Neural cell (in vitro differentiated cells): ENCODE measurements around the gene DCHS1. TPM values are rescaled to one million over a fixed set of nuclear protein-coding genes. Genes with fewer than 3 reads are reported as not detected.

Source experiments
- H2AFZ ChIP-seq: fragments of 200-600, 300-800 bp; sonication (generic), shearing (Covaris generic); 2 replicates; pipeline ENCODE4 v1.6.0; 2014; ENCODE audit warnings: low read depth, mild to moderate bottlenecking, antibody characterized with exemption, low read length, moderate library complexity
- H3F3A ChIP-seq: fragments of 200-600 bp; shearing (Covaris generic); 2 replicates; pipeline ENCODE4 v1.6.1; 2016; ENCODE audit warnings: mild to moderate bottlenecking, moderate library complexity, mixed read lengths, antibody characterized with exemption, low read length; ENCODE audit not compliant: insufficient read depth, poor library complexity, severe bottlenecking
- H3K27ac ChIP-seq: fragments of 200-600, 300-800 bp; sonication (generic), shearing (Covaris generic); 2 replicates; pipeline ENCODE4 v1.5.1; 2014; ENCODE audit warnings: mild to moderate bottlenecking, low read length, moderate library complexity
- H3K27me3 ChIP-seq: fragments of 300-800, 200-600 bp; sonication (generic), shearing (Covaris generic); 2 replicates; pipeline ENCODE4 v1.6.0; 2014; ENCODE audit warnings: mild to moderate bottlenecking, low read depth, low read length, moderate library complexity; ENCODE audit not compliant: insufficient read depth
- H3K36me3 ChIP-seq: fragments of 300-800, 200-600 bp; sonication (generic), shearing (Covaris generic); 2 replicates; pipeline ENCODE4 v1.5.1; 2014; ENCODE audit warnings: mild to moderate bottlenecking, antibody characterized with exemption, low read length, moderate library complexity; ENCODE audit not compliant: insufficient read depth
- H3K4me2 ChIP-seq: fragments of 300-800, 200-600 bp; sonication (generic), shearing (Covaris generic); 2 replicates; pipeline ENCODE4 v1.6.0; 2014; ENCODE audit warnings: mild to moderate bottlenecking, low read length
- H3K4me3 ChIP-seq: fragments of 300-800, 200-600 bp; sonication (generic), shearing (Covaris generic); 2 replicates; pipeline ENCODE4 v1.5.1; 2014; ENCODE audit warnings: mild to moderate bottlenecking, low read length, moderate library complexity
- H3K79me2 ChIP-seq: fragments of 200-600 bp; shearing (Covaris generic); replicated peaks from 2 replicates; pipeline ENCODE4 v1.6.0; 2014; ENCODE audit warnings: mild to moderate bottlenecking, low read length, moderate library complexity; ENCODE audit not compliant: insufficient read depth
- H3K9ac ChIP-seq: fragments of 300-800, 200-600 bp; sonication (generic), shearing (Covaris generic); 2 replicates; pipeline ENCODE4 v1.6.1; 2016; ENCODE audit warnings: mild to moderate bottlenecking, low read length, mixed read lengths
- H3K9me2 ChIP-seq: fragments of 200-600 bp; shearing (Covaris generic); 2 replicates; pipeline ENCODE4 v1.6.1; 2016; ENCODE audit warnings: mild to moderate bottlenecking, low read length, mixed read lengths; ENCODE audit not compliant: insufficient read depth
- H3K9me3 ChIP-seq: fragments of 200-600, 300-800 bp; sonication (generic), shearing (Covaris generic); 2 replicates; pipeline ENCODE4 v1.6.1; 2016; ENCODE audit warnings: mild to moderate bottlenecking, mixed run types, low read length, moderate library complexity, mixed read lengths
- H4K20me1 ChIP-seq: fragments of 200-600 bp; shearing (Covaris generic); 2 replicates; pipeline ENCODE4 v1.6.1; 2016; ENCODE audit warnings: mild to moderate bottlenecking, mixed run types; ENCODE audit not compliant: insufficient read depth
- CTCF ChIP-seq: fragments of 450-650 bp; IDR thresholded peaks from 2 replicates; pipeline ENCODE4 v1.5.1; 2014; ENCODE audit warnings: antibody characterized with exemption, mild to moderate bottlenecking, moderate library complexity; ENCODE audit not compliant: poor library complexity, severe bottlenecking
- EP300 ChIP-seq: fragments of 450-650 bp; conservative IDR thresholded peaks from 2 replicates; pipeline ENCODE4 v1.6.1; 2014; ENCODE audit warnings: antibody characterized with exemption, mild to moderate bottlenecking, moderate library complexity; ENCODE audit not compliant: poor library complexity, severe bottlenecking
- EZH2 ChIP-seq: fragments of 200-600, 300-800 bp; shearing (Covaris generic), sonication (generic); IDR thresholded peaks from 2 replicates; pipeline ENCODE4 v1.6.1; 2014; ENCODE audit warnings: antibody characterized with exemption, low read length, borderline replicate concordance, mild to moderate bottlenecking; ENCODE audit not compliant: insufficient read depth, poor library complexity, severe bottlenecking
- MXI1 ChIP-seq: fragments of 450-650 bp; conservative IDR thresholded peaks from 2 replicates; pipeline ENCODE4 v1.6.1; 2014; ENCODE audit warnings: antibody characterized with exemption, mild to moderate bottlenecking; ENCODE audit not compliant: poor library complexity, severe bottlenecking
- POLR2AphosphoS5 ChIP-seq: IDR thresholded peaks from 2 replicates; pipeline ENCODE4 v1.6.1; 2012
- RAD21 ChIP-seq: fragments of 450-650 bp; conservative IDR thresholded peaks from 2 replicates; pipeline ENCODE4 v1.6.1; 2014; ENCODE audit warnings: antibody characterized with exemption, mild to moderate bottlenecking, moderate library complexity
- SMC3 ChIP-seq: fragments of 450-650 bp; conservative IDR thresholded peaks from 2 replicates; pipeline ENCODE4 v1.6.1; 2014; ENCODE audit warnings: antibody characterized with exemption, mild to moderate bottlenecking, moderate library complexity; ENCODE audit not compliant: poor library complexity
- TAF1 ChIP-seq: IDR thresholded peaks from 2 replicates; pipeline ENCODE4 v1.6.1; 2012; ENCODE audit warnings: low read depth
- polyA plus RNA-seq: library from polyadenylated mRNA; depleted of rRNA; stranded (reverse); fragments of >200 nt; gene quantifications from 2 replicates; pipeline ENCODE4 v1.2.3, GENCODE V29; 2014
- TF ChIP-seq, protein P1 (sequence below): IDR thresholded peaks from 2 replicates; pipeline ENCODE4 v1.6.1; 2012; ENCODE audit warnings: borderline replicate concordance

DCHS1 gene
- polyA plus RNA-seq, 1 donor from 2014 or later: 30.1 TPM

DNA sequence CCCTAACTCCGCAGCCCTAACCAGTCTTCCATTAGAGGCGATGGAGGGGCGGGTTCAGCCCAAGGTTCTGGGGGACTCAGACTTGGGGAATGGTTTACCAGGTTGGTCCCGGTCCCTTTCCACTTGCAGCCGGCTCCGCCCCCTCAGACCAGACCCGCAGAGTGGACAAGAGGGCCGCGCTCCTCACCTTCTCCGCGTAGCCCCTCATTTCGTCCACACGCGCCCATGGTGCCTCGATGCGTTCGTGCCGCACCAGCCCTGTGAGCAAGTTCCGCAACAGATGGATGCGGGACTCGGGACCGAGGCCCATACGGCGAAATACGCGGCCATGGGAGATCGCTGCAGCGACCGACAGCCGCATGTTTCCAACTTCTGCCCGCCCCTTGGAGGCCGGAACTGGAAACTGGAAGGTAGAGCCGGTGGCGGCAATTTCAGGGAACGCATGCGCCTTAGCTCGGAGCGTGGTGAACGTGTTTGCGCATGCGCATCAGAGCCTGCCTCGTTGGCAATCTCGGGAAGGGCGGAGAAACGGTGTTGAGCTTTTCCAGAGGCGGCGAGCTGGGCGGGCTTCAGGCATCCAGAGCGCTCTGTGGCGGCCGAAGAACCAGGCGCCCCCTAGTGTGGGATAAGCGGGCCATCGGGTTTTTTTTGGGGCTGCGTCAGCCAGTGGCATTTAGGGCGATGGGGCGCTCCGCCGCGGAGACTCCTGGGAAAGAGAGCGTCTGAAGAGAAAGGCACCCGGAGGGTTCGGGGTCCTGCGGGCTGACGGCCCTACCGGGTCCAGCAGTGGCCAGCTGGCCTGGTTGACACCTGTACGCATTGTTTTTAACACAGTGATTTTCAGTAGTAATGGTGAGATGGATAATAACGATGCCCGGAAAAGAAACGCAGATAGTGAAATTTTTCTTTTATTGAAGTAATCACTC lies 27.6 kb upstream of the DCHS1 start, which contains the start of gene MRPL17:
Gene MRPL17 (minus strand): TSS at position 405 of the 926 bp plus-strand sequence. CDS start 44 bp downstream, at position 361.
- peak within 1 kb of the TSS; percentile 85 for H3K4me2 ChIP-seq
- peak within 1 kb of the TSS; percentile 78 for H3K9ac ChIP-seq
- H2AFZ ChIP-seq: peak within 1 kb of the TSS; percentile 86
- no peaks in the 10 kb centered on the region for H4K20me1 ChIP-seq
- no peaks in the 10 kb centered on the region for H3K9me2 ChIP-seq
- peak within 1 kb of the TSS; percentile 81 for H3K27ac ChIP-seq
- H3F3A ChIP-seq: no peaks in the 10 kb centered on the region
- peak within 1 kb of the TSS; percentile 77 for H3K4me3 ChIP-seq
- TF ChIP-seq POLR2AphosphoS5 (peak; percentile 85), MXI1 (peak; percentile 98), CTCF (peak; percentile 99), RAD21 (peak; percentile 85), EP300 (peak; percentile 20), EZH2 (no peak), TAF1 (no peak), SMC3 (peak; percentile 93)
- TF ChIP-seq, protein P1, sequence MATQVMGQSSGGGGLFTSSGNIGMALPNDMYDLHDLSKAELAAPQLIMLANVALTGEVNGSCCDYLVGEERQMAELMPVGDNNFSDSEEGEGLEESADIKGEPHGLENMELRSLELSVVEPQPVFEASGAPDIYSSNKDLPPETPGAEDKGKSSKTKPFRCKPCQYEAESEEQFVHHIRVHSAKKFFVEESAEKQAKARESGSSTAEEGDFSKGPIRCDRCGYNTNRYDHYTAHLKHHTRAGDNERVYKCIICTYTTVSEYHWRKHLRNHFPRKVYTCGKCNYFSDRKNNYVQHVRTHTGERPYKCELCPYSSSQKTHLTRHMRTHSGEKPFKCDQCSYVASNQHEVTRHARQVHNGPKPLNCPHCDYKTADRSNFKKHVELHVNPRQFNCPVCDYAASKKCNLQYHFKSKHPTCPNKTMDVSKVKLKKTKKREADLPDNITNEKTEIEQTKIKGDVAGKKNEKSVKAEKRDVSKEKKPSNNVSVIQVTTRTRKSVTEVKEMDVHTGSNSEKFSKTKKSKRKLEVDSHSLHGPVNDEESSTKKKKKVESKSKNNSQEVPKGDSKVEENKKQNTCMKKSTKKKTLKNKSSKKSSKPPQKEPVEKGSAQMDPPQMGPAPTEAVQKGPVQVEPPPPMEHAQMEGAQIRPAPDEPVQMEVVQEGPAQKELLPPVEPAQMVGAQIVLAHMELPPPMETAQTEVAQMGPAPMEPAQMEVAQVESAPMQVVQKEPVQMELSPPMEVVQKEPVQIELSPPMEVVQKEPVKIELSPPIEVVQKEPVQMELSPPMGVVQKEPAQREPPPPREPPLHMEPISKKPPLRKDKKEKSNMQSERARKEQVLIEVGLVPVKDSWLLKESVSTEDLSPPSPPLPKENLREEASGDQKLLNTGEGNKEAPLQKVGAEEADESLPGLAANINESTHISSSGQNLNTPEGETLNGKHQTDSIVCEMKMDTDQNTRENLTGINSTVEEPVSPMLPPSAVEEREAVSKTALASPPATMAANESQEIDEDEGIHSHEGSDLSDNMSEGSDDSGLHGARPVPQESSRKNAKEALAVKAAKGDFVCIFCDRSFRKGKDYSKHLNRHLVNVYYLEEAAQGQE: peak; percentile 74
- H3K27me3 ChIP-seq: no peaks in the 10 kb centered on the region
- H3K9me3 ChIP-seq: no peaks in the 10 kb centered on the region
- peaks cover 23% of the 10 kb centered on the region for H3K79me2 ChIP-seq
- H3K36me3 ChIP-seq: no peaks in the 10 kb centered on the region

DNA sequence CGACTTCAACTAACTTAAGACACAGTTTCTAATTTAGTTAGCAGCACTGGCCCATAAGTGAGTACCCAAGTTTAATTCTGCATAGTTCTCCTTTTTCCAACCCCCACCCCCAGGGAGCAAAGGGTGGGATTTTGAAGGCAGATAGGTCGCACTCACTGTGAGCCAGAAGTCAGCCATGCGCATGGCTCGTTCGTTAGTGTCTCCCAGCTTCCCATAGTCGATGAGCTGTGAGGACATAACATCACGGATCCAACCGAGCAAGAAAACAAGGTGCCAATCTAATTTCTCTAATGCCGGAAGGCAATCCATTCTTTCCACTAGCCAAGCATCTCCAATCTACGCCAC lies 27.0 kb upstream of the DCHS1 start:
- no peak for TF ChIP-seq SMC3
- no peak for TF ChIP-seq RAD21
- no peak for TF ChIP-seq MXI1
- TF ChIP-seq CTCF: no peak
- TF ChIP-seq, protein P1: no peak
- no peak for TF ChIP-seq POLR2AphosphoS5
- no peak for TF ChIP-seq TAF1
- no peak for TF ChIP-seq EZH2
- no peak for TF ChIP-seq EP300
- Histone ChIP-seq H3K9me3 (no peaks in the 10 kb centered on the region), H3K36me3 (no peaks in the 10 kb centered on the region), H3F3A (no peaks in the 10 kb centered on the region), H3K9me2 (no peaks in the 10 kb centered on the region), H3K4me3 (peak overlapping the region; percentile 77), H4K20me1 (no peaks in the 10 kb centered on the region), H3K27me3 (no peaks in the 10 kb centered on the region), H3K4me2 (peak overlapping the region; percentile 85), H3K9ac (peak overlapping the region; percentile 78), H3K27ac (peak overlapping the region; percentile 58), H2AFZ (peak overlapping the region; percentile 25), H3K79me2 (peaks cover 23% of the 10 kb centered on the region)
